ENCODE measurements around the gene GAPT.

DNA sequence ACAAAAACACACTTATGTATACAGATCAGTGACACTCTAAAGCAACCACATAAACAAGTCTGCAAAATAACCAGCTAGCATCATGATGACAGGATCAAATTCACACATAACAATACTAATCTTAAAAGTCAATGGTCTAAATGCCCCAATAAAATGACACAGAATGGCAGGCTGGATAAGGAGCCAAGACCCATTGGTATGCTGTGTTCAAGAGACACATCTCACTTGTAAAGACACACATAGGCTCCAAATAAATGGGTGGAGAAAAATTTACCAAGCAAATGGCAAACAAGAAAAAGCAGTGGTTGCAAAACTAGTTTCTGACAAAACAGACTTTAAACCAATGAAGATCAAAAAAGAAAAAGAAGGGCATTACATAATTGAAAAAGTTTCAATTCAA is 26.0 kb downstream of the GAPT start:
- TF ChIP-seq EP300 (IDR thresholded peaks at IDR 0.05) (no peak), POLR2A (IDR thresholded peaks at IDR 0.05) (no peak)
- TF ChIP-seq, protein P1, sequence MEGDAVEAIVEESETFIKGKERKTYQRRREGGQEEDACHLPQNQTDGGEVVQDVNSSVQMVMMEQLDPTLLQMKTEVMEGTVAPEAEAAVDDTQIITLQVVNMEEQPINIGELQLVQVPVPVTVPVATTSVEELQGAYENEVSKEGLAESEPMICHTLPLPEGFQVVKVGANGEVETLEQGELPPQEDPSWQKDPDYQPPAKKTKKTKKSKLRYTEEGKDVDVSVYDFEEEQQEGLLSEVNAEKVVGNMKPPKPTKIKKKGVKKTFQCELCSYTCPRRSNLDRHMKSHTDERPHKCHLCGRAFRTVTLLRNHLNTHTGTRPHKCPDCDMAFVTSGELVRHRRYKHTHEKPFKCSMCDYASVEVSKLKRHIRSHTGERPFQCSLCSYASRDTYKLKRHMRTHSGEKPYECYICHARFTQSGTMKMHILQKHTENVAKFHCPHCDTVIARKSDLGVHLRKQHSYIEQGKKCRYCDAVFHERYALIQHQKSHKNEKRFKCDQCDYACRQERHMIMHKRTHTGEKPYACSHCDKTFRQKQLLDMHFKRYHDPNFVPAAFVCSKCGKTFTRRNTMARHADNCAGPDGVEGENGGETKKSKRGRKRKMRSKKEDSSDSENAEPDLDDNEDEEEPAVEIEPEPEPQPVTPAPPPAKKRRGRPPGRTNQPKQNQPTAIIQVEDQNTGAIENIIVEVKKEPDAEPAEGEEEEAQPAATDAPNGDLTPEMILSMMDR (IDR thresholded peaks at IDR 0.05) = no peak

All from tibial nerve (tissue), 4 donors.